Measurements from ENCODE around the gene RPL7A. TPM values are rescaled to one million over a fixed set of nuclear protein-coding genes. Genes with fewer than 3 reads are reported as not detected.
A peak's percentile ranks its signal among the peaks of the same experiment; 100 is the strongest.

The RPL7A gene
- total RNA-seq, 1 experiment from 2014 or later: 2,747 TPM

DNA sequence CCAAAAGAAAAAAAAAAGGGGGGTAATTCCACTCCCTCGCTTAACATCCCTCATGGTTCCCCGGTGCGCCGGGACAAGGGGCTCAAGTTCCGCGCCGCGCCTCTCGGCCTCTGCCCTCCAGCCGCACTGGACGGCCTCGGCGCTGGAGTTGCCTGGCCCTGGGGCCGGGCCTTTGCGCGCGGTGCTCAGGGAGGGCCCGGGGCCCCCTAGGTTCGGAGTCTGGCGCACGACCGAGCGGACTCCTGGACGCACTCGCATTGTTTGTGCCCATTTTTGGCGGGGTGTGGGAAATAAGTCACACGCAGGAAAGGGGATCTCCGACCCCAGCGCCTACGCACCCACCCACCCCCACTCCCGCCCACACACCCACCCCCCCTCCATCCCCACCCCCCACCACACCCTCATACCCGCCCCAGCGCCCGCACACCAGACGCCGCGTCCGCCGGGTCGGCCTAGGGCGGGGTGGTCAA, 468 bp upstream of the RPL7A start:
- Mint-ChIP-seq H3K9me3 (no peaks in the 10 kb centered on the region), H3K27ac (no peak overlapping the region), H3K36me3 (peaks cover 76% of the 10 kb centered on the region), H3K27me3 (ENCODE audit: low read depth) (no peaks in the 10 kb centered on the region; the same call in 1 of the 2 replicates), H3K4me1 (peaks cover 26% of the 10 kb centered on the region), H3K4me3 (peak overlapping the region; percentile 99)
- ChIA-PET POLR2A (interaction anchor here (0.6 to 2.0 kb wide), 7 partner anchors 8 to 132 kb away, joined by 3 to 10 read pairs (median 3); partner anchors contain the start of genes CACFD1, SLC2A6, SURF1 and SURF2), CTCF (interaction anchor here (1.0 to 1.7 kb wide), 6 partner anchors 9 to 161 kb away, joined by 3 to 8 read pairs (median 3); partner anchors contain the start of genes SURF1 and SURF2)
- TF ChIP-seq GABPB1 (CRISPR knock-in tag; IDR thresholded peaks at IDR 0.05): 0 out of 2 replicates have a peak, but pooled peaks have one; percentile 9
- TF ChIP-seq ATF1 (CRISPR knock-in tag; IDR thresholded peaks at IDR 0.05): no peak
- ATAC-seq (peak; percentile 14), DNase-seq (ENCODE audit: low spot score) (peak; percentile 34)

DNA sequence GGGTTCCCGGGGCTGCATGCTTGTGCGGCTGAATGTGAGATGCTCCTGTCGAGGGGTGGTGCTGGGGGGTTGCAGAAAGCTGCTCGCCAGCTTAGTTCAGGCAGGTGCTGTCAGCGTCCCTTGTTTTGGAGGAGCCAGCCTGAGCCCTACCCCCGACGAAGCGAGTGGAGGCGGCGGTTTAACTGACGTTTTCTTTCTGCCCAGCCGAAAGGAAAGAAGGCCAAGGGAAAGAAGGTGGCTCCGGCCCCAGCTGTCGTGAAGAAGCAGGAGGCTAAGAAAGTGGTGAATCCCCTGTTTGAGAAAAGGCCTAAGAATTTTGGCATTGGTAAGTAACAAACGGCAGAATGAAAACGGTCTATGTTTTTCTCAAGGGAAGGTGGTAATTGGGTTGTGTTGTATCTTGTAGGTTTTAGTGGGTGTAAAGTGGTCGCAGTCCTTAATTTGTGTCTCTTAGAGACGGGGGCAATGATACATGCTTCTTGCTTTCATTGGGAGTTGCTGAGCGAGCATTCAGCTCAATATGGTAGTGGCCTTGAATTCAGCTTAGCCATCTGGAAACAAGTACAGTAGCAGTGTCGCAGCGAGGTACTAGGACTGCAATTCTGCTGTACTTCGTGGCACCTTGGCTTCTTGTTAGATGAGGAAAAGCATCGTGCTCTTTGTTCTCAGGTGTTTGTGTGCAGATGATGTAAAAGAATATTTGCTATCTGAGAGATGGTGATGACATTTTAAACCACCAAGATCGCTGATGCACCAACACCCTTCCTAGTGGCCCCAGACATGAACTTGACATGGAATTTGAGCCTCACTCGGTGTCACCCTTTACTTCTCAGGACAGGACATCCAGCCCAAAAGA, 928 bp downstream of the RPL7A start:
- H3K36me3 Mint-ChIP-seq: peaks cover 69% of the 10 kb centered on the region
- TF ChIP-seq NFATC4 (CRISPR knock-in tag; IDR thresholded peaks at IDR 0.05) (peak; percentile 74; the same call in 1 of the 2 replicates), JAZF1 (CRISPR knock-in tag; IDR thresholded peaks at IDR 0.05) (no peak), TEAD4 (CRISPR knock-in tag; IDR thresholded peaks at IDR 0.05) (no peak), NR2C2 (CRISPR knock-in tag; IDR thresholded peaks at IDR 0.05) (no peak), ZNF263 (CRISPR knock-in tag; IDR thresholded peaks at IDR 0.05; ENCODE audit: low read depth) (no peak), TCF7 (CRISPR knock-in tag; IDR thresholded peaks at IDR 0.05; ENCODE audit: low read depth) (0 out of 2 replicates have a peak, but pooled peaks have one; percentile 75), SMAD3 (CRISPR knock-in tag; IDR thresholded peaks at IDR 0.05; ENCODE audit: borderline replicate concordance) (0 out of 2 replicates have a peak, but pooled peaks have one; percentile 13), ZNF232 (CRISPR knock-in tag; IDR thresholded peaks at IDR 0.05) (no peak), ZNF219 (CRISPR knock-in tag; IDR thresholded peaks at IDR 0.05; ENCODE audit: borderline replicate concordance) (no peak), ELF4 (CRISPR knock-in tag; IDR thresholded peaks at IDR 0.05; ENCODE audit: low read depth) (no peak)
- TF ChIP-seq, protein P1, sequence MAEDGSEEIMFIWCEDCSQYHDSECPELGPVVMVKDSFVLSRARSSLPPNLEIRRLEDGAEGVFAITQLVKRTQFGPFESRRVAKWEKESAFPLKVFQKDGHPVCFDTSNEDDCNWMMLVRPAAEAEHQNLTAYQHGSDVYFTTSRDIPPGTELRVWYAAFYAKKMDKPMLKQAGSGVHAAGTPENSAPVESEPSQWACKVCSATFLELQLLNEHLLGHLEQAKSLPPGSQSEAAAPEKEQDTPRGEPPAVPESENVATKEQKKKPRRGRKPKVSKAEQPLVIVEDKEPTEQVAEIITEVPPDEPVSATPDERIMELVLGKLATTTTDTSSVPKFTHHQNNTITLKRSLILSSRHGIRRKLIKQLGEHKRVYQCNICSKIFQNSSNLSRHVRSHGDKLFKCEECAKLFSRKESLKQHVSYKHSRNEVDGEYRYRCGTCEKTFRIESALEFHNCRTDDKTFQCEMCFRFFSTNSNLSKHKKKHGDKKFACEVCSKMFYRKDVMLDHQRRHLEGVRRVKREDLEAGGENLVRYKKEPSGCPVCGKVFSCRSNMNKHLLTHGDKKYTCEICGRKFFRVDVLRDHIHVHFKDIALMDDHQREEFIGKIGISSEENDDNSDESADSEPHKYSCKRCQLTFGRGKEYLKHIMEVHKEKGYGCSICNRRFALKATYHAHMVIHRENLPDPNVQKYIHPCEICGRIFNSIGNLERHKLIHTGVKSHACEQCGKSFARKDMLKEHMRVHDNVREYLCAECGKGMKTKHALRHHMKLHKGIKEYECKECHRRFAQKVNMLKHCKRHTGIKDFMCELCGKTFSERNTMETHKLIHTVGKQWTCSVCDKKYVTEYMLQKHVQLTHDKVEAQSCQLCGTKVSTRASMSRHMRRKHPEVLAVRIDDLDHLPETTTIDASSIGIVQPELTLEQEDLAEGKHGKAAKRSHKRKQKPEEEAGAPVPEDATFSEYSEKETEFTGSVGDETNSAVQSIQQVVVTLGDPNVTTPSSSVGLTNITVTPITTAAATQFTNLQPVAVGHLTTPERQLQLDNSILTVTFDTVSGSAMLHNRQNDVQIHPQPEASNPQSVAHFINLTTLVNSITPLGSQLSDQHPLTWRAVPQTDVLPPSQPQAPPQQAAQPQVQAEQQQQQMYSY (CRISPR knock-in tag; IDR thresholded peaks at IDR 0.05): no peak
- TF ChIP-seq, protein P2, sequence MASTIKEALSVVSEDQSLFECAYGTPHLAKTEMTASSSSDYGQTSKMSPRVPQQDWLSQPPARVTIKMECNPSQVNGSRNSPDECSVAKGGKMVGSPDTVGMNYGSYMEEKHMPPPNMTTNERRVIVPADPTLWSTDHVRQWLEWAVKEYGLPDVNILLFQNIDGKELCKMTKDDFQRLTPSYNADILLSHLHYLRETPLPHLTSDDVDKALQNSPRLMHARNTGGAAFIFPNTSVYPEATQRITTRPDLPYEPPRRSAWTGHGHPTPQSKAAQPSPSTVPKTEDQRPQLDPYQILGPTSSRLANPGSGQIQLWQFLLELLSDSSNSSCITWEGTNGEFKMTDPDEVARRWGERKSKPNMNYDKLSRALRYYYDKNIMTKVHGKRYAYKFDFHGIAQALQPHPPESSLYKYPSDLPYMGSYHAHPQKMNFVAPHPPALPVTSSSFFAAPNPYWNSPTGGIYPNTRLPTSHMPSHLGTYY (CRISPR knock-in tag; IDR thresholded peaks at IDR 0.05): no peak; the same call in 1 of the 2 replicates
- TF ChIP-seq, protein P3, sequence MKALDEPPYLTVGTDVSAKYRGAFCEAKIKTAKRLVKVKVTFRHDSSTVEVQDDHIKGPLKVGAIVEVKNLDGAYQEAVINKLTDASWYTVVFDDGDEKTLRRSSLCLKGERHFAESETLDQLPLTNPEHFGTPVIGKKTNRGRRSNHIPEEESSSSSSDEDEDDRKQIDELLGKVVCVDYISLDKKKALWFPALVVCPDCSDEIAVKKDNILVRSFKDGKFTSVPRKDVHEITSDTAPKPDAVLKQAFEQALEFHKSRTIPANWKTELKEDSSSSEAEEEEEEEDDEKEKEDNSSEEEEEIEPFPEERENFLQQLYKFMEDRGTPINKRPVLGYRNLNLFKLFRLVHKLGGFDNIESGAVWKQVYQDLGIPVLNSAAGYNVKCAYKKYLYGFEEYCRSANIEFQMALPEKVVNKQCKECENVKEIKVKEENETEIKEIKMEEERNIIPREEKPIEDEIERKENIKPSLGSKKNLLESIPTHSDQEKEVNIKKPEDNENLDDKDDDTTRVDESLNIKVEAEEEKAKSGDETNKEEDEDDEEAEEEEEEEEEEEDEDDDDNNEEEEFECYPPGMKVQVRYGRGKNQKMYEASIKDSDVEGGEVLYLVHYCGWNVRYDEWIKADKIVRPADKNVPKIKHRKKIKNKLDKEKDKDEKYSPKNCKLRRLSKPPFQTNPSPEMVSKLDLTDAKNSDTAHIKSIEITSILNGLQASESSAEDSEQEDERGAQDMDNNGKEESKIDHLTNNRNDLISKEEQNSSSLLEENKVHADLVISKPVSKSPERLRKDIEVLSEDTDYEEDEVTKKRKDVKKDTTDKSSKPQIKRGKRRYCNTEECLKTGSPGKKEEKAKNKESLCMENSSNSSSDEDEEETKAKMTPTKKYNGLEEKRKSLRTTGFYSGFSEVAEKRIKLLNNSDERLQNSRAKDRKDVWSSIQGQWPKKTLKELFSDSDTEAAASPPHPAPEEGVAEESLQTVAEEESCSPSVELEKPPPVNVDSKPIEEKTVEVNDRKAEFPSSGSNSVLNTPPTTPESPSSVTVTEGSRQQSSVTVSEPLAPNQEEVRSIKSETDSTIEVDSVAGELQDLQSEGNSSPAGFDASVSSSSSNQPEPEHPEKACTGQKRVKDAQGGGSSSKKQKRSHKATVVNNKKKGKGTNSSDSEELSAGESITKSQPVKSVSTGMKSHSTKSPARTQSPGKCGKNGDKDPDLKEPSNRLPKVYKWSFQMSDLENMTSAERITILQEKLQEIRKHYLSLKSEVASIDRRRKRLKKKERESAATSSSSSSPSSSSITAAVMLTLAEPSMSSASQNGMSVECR (CRISPR knock-in tag; IDR thresholded peaks at IDR 0.05; ENCODE audit: borderline replicate concordance): peak; percentile 15; the same call in 1 of the 2 replicates
- TF ChIP-seq, protein P4, sequence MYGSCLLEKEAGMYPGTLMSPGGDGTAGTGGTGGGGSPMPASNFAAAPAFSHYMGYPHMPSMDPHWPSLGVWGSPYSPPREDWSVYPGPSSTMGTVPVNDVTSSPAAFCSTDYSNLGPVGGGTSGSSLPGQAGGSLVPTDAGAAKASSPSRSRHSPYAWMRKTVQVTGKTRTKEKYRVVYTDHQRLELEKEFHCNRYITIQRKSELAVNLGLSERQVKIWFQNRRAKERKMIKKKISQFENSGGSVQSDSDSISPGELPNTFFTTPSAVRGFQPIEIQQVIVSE (CRISPR knock-in tag; IDR thresholded peaks at IDR 0.05; ENCODE audit: borderline replicate concordance): no peak
- TF ChIP-seq, protein P5, sequence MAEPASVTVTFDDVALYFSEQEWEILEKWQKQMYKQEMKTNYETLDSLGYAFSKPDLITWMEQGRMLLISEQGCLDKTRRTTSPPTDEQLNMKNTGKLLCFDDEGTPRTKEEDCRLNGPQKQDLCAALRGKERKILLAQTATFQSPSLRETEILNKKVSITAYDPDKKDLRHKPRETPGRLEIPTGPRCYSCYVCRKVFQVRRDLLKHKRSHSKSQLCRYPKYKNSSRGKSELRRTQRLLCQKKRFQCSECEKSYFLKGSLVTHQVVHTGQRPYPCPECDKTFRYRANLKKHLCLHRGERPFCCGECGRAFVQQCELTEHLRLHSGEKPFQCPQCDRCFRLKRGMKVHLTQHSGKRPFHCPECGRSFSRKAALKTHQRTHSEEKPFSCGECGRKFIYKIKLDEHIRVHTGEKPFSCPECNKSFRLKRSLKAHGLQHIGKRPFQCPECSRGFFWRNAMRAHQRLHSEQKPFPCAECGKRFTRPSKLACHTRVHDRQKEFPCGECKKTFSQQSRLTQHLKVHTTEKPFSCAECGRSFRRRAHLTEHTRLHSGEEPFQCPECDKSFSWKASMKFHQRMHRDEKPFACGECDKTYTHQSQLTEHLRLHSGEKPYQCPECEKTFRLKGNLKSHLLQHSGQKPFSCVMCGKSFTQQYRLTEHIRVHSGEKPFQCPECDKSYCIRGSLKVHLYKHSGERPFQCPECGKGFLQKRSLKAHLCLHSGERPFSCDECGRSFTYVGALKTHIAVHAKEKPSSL (CRISPR knock-in tag; conservative IDR thresholded peaks at IDR 0.05): 0 out of 2 replicates have a peak, but pooled peaks have one; percentile 35

More for the DNA sequence above, 928 bp downstream of the RPL7A start:
- H3K27me3 Mint-ChIP-seq (ENCODE audit: low read depth): no peaks in the 10 kb centered on the region; the same call in 1 of the 2 replicates
- peak overlapping the region; percentile 98 for H3K4me3 Mint-ChIP-seq
- ATAC-seq (no peak), DNase-seq (ENCODE audit: low spot score) (no peak)
- peak overlapping the region; percentile 95 for H3K27ac Mint-ChIP-seq
- ChIA-PET CTCF (interaction anchor here (1.1 to 2.3 kb wide), 5 partner anchors 8 to 163 kb away, joined by 3 to 8 read pairs (median 6); partner anchors contain the start of genes SURF1 and SURF2), POLR2A (interaction anchor here (0.7 to 2.0 kb wide), 4 partner anchors 8 to 111 kb away, joined by 3 to 10 read pairs (median 5); partner anchors contain the start of genes CACFD1, REXO4, SURF1 and SURF2)
- H3K4me1 Mint-ChIP-seq: peaks cover 26% of the 10 kb centered on the region
- no peaks in the 10 kb centered on the region for H3K9me3 Mint-ChIP-seq

Measured in WTC11 (cell line).